Astrocyte of the cerebellum (primary cell): Measurements from ENCODE around the gene OTX1.
A peak's percentile ranks its signal among the peaks of the same experiment; 100 is the strongest.

Source experiments
- DNase-seq: peaks from one replicate; pipeline ENCODE4 v3.0.0-alpha.2; 2011; ENCODE audit warnings: low read depth
- H3K4me3 ChIP-seq: 2 replicates; pipeline ENCODE4 v1.5.1; 2011; ENCODE audit warnings: mild to moderate bottlenecking, low read depth, low read length, moderate library complexity
- CTCF ChIP-seq: IDR thresholded peaks from 2 replicates; pipeline ENCODE4 v1.5.1; 2012; ENCODE audit warnings: low read length, low read depth, moderate library complexity, mild to moderate bottlenecking; ENCODE audit errors: missing control alignments
- in situ Hi-C: cut with HindIII; loops from 2 replicates; pipeline ENCODE4 v1.10.0; 2017; ENCODE audit warnings: low sequenced_read_pairs

Gene OTX1

GRCh38 chr2:63049211-63049969, 1.2 kb upstream of the OTX1 start:
- in situ Hi-C loops = no loop called here
- DNase-seq = no peak
- no peak overlapping the region for H3K4me3 ChIP-seq
- no peak for TF ChIP-seq CTCF

DNA sequence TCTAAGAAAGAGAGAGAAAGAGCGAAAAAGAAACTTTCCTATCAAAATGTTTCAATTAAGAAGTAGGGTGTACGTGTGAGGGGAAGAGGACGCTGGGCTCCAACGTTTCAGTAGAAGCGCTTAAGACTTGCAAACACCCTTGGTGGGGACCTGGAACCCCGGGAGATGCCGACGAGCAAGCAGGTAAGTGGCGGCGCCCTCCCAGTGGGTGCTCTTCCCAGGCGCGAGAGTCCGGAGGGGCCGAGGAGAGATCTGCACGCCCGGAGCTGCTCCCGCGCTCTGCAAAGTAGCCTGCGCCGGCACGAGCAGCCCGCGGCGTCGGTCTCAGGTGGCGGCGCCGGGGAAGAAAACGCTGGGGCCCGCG, 678 bp upstream of the OTX1 start:
- TF ChIP-seq CTCF = no peak
- H3K4me3 ChIP-seq = peak overlapping the region; percentile 33
- no peak for DNase-seq
- in situ Hi-C loops = no loop called here

DNA sequence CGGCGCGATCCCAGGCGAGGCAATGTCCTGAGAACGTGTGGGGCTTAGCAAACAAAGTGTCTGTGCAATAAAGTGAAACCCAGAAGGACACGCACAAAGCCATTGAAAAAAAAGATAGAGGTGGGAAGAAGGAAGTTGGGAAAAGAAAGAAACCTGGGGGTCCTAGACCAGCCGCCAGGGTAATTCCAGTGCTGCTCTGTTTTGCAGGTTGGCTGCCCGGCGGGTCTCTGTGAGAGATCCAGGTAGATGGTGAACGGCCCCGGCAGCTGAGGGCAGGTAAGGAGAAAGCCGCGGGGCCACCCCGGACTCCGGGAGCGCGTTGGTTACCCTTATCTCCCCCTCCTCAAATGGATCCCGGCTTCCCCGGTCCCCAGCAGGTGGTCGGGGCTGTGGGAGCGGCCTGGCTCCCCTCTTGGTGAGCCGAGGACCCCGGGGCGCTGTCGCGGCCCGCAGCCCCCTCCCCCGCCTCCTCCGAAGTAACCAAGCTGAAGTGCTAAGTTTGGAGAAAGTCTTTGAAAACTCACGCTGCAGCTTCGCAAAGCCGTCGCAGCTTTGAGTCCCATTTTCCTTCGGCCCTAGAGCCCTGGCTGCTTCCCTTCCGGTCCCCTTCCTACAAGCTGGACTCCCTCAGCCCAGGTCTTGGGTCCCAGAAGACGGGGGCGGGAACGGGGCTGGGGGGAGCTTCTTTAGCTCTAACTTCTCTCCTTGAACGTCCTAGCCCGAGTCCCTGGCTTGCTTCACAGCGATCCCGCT, 588 bp downstream of the OTX1 start:
- TF ChIP-seq CTCF = no peak
- peak overlapping the region; percentile 37 for H3K4me3 ChIP-seq
- in situ Hi-C loops = no loop called here
- no peak for DNase-seq

DNA sequence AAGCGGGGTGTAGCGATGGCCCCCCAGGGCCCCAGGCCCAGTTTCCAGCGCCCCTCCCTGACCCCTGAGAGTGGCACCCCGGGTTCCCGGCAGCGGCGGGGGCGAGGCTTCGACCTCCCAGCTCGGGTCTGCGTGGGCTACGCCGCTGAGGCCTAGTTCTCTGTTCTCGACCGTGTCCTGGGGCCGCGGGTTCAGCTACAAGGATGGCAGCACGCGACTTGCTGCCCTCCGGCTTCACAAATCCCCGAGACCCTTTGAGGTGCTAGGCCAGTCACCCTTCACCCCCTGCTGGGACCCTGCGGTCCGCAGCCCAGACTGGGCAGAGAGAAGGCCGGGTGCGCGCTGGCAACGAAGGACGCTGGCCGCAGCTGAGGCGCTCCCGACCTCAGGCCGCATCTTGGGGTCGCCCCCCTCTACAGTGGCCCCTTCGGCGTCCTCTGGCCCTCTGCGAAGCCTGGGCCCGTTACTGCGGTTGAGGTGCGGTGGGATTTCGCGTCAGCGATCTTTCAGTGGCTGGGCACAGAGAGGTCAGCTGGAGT, 1.2 kb downstream of the OTX1 start:
- TF ChIP-seq CTCF = no peak
- DNase-seq = no peak
- in situ Hi-C loops = no loop called here
- H3K4me3 ChIP-seq = no peak overlapping the region

GRCh38 chr2:63052411-63053080, 1.9 kb downstream of the OTX1 start:
- no peak overlapping the region for H3K4me3 ChIP-seq
- TF ChIP-seq CTCF = no peak
- no peak for DNase-seq
- in situ Hi-C loops = no loop called here

- H3K4me3 ChIP-seq = no peak overlapping the region
- DNase-seq = no peak
- in situ Hi-C loops = no loop called here
- TF ChIP-seq CTCF = no peak
Observed at GRCh38 chr2:63053081-63053888, 2.7 kb downstream of the OTX1 start.
